BLaER1 (cell line): ENCODE data around the gene RET.

Experiments
- H3K27ac ChIP-seq: shearing (Covaris generic); formaldehyde crosslinking; 2 replicates; pipeline ENCODE4 v1.8.1; 2022
- H3K27me3 ChIP-seq: shearing (Covaris generic); formaldehyde crosslinking; 2 replicates; pipeline ENCODE4 v1.8.1; 2022
- H3K36me3 ChIP-seq: shearing (Covaris generic); formaldehyde crosslinking; 2 replicates; pipeline ENCODE4 v1.8.1; 2022
- H3K4me1 ChIP-seq: shearing (Covaris generic); formaldehyde crosslinking; 2 replicates; pipeline ENCODE4 v1.8.1; 2022
- H3K4me2 ChIP-seq: shearing (Covaris generic); formaldehyde crosslinking; 2 replicates; pipeline ENCODE4 v1.8.1; 2022
- H3K4me3 ChIP-seq: shearing (Covaris generic); formaldehyde crosslinking; 2 replicates; pipeline ENCODE4 v1.8.1; 2022
- H3K9ac ChIP-seq: shearing (Covaris generic); formaldehyde crosslinking; 2 replicates; pipeline ENCODE4 v1.8.1; 2022
- H3K9me3 ChIP-seq: shearing (Covaris generic); formaldehyde crosslinking; 2 replicates; pipeline ENCODE4 v1.8.1; 2022
- H4K20me1 ChIP-seq: shearing (Covaris generic); formaldehyde crosslinking; 2 replicates; pipeline ENCODE4 v1.8.1; 2022
- Cebpa-rat ChIP-seq: shearing (Covaris generic); IDR thresholded peaks from 2 replicates; pipeline ENCODE4 v1.8.1; 2022

The RET gene

DNA sequence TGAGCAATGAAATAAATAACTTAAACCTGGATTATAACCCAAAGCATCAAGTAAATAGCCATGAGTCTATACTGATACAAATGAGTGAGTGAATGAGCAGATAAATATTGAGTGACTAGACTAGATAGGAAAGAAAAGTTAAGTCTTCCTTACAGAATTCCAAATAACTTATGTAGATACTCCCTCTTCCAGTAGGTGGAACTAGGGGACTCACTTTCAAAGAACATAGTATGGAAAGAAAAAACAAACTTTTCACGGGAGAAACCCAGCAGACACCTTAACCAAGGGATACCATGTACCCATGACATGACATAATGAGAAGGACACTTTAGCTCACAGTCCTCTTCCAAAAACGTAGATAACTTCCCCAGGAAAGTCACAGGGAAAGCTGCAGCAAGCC, 93.6 kb downstream of the RET start:
- Histone ChIP-seq H3K4me3 (no peak overlapping the region), H3K36me3 (peaks cover 47% of the 10 kb centered on the region), H3K4me2 (no peak overlapping the region), H3K27me3 (no peaks in the 10 kb centered on the region), H3K9ac (no peak overlapping the region), H3K9me3 (no peaks in the 10 kb centered on the region), H3K4me1 (peaks cover 6% of the 10 kb centered on the region; the same call in 1 of the 2 replicates), H4K20me1 (no peaks in the 10 kb centered on the region; the same call in 1 of the 2 replicates), H3K27ac (no peak overlapping the region)
- no peak for TF ChIP-seq Cebpa-rat

DNA sequence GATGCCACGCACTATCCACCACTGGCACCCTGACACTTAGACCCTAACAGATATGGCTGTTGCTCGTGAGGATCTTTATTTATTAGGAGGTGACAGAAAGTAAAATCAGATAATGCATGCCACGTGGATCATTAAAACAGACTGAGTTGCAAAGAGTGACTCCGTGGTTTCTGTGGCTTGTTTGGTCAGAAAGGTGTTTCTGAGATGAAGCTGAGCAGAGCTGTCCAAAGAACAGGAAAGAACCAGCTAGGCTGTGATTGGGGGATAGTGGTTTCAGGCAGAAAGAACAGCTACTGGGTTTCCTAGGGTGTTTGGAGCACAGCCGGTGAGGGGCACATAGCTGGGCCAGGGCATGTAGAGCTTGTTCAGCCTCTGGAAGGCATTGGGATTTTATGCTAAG, 95.8 kb downstream of the RET start:
- peaks cover 3% of the 10 kb centered on the region; the same call in 1 of the 2 replicates for H3K9me3 ChIP-seq
- H3K4me1 ChIP-seq: peaks cover 6% of the 10 kb centered on the region; the same call in 1 of the 2 replicates
- TF ChIP-seq Cebpa-rat: no peak
- H3K27me3 ChIP-seq: no peaks in the 10 kb centered on the region
- H3K4me2 ChIP-seq: no peak overlapping the region
- H4K20me1 ChIP-seq: no peaks in the 10 kb centered on the region; the same call in 1 of the 2 replicates
- no peak overlapping the region for H3K9ac ChIP-seq
- H3K27ac ChIP-seq: no peak overlapping the region
- H3K4me3 ChIP-seq: no peak overlapping the region
- H3K36me3 ChIP-seq: peaks cover 67% of the 10 kb centered on the region

DNA sequence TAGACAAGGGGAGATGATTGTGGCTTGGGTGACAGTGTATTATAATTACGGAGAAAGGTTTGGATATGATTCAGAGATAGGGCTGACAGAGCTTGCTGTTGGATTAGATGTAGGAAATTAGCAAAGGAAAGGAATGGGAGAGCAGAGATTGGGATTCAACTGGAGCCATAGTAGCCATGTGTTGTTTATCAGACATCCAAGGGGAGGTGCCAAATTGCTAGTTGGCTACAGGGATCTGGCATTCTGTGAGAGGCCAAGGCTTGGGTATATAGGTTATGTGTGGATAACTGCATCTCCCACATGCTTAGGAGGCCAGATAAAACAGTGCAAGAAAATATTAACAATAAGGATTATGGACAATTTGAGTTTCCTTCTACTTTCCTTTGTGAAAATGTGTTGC, 96.3 kb downstream of the RET start:
- no peaks in the 10 kb centered on the region; the same call in 1 of the 2 replicates for H4K20me1 ChIP-seq
- H3K4me1 ChIP-seq: peaks cover 6% of the 10 kb centered on the region; the same call in 1 of the 2 replicates
- H3K9me3 ChIP-seq: peaks cover 8% of the 10 kb centered on the region
- H3K4me2 ChIP-seq: no peak overlapping the region
- H3K4me3 ChIP-seq: no peak overlapping the region
- peaks cover 72% of the 10 kb centered on the region for H3K36me3 ChIP-seq
- no peaks in the 10 kb centered on the region for H3K27me3 ChIP-seq
- no peak for TF ChIP-seq Cebpa-rat
- H3K9ac ChIP-seq: no peak overlapping the region
- no peak overlapping the region for H3K27ac ChIP-seq

DNA sequence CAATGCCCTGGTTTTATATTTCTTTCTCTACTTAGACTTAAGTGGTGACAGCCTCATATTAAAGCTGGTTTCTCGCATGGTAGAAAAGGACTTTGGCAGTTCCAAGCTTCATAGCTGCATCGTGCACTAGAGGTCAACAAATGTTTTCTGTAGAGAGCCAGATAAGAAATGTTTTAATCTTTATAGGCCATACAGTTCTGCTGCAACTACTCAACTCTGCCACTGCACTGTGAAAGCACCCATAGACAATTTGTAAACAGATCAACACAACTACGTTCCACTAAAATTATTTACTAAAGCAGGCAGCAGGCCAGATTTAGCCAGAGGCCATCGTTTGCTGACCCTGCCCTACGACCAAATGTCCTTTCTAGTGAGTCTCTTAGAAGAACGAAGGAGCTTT, 98.1 kb downstream of the RET start:
- TF ChIP-seq Cebpa-rat: no peak
- no peak overlapping the region for H3K9ac ChIP-seq
- peaks cover 6% of the 10 kb centered on the region; the same call in 1 of the 2 replicates for H3K4me1 ChIP-seq
- peaks cover 14% of the 10 kb centered on the region for H3K9me3 ChIP-seq
- no peak overlapping the region for H3K27ac ChIP-seq
- H3K4me2 ChIP-seq: no peak overlapping the region
- H3K27me3 ChIP-seq: no peaks in the 10 kb centered on the region
- H3K4me3 ChIP-seq: no peak overlapping the region
- H3K36me3 ChIP-seq: peaks cover 83% of the 10 kb centered on the region
- no peaks in the 10 kb centered on the region; the same call in 1 of the 2 replicates for H4K20me1 ChIP-seq

DNA sequence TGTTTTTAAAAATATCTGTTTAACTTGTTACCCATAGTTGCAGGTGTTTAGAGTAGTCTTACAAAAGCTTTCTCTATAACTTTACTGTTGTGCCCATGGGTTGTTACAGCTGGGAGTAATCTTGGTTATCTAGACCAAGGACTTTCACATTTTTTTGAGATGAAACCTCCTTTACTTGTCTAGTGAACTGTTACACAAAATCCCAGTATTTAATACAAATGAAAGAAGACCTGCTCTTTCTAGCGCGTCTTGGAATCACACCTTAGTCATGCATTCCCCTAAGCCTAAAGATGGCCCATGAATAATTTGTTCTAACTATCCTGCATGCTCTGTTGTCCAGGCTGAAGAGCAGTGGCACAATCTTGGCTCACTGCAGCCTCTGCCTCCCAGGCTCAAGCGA, 99.4 kb downstream of the RET start:
- Histone ChIP-seq H3K27ac (no peak overlapping the region), H3K4me2 (no peak overlapping the region), H4K20me1 (no peaks in the 10 kb centered on the region; the same call in 1 of the 2 replicates), H3K9me3 (peaks cover 14% of the 10 kb centered on the region), H3K4me3 (no peak overlapping the region), H3K27me3 (no peaks in the 10 kb centered on the region), H3K36me3 (peaks cover 85% of the 10 kb centered on the region), H3K4me1 (peaks cover 6% of the 10 kb centered on the region; the same call in 1 of the 2 replicates), H3K9ac (no peak overlapping the region)
- TF ChIP-seq Cebpa-rat: no peak

DNA sequence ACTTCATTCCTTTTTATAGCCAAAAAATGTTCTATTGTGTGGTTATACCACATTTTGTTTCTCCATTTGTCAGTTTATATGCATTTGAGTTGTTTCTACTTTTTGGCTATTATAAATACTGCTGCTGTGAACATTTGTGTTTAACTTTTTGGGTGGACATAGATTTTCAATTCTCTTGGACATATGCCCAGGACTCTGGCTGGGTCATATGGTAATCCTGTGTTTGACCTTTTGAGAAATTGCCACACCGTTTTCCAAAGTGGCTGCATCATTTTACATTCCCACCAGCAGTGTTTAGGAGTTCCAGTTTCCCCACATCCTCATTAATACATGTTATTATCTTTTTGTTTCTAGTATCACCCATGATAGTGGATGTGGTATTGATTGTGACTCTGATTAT, 100.7 kb downstream of the RET start:
- TF ChIP-seq Cebpa-rat: no peak
- no peaks in the 10 kb centered on the region; the same call in 1 of the 2 replicates for H4K20me1 ChIP-seq
- peaks cover 14% of the 10 kb centered on the region for H3K9me3 ChIP-seq
- no peak overlapping the region for H3K4me2 ChIP-seq
- peaks cover 3% of the 10 kb centered on the region; the same call in 1 of the 2 replicates for H3K4me1 ChIP-seq
- H3K4me3 ChIP-seq: no peak overlapping the region
- no peaks in the 10 kb centered on the region for H3K27me3 ChIP-seq
- H3K27ac ChIP-seq: no peak overlapping the region
- peaks cover 94% of the 10 kb centered on the region for H3K36me3 ChIP-seq
- H3K9ac ChIP-seq: no peak overlapping the region
